ENCODE data around the gene NTM. TPM values are rescaled to one million over a fixed set of nuclear protein-coding genes. Genes with fewer than 3 reads are reported as not detected.

The NTM gene
- total RNA-seq, 1 donor: 52.2 TPM

GRCh38 chr11:131854391-131854790, 484.0 kb downstream of the NTM start:
- no peak overlapping the region for H3K4me3 ChIP-seq (ENCODE audit: low read depth, low read length)
- DNase-seq (ENCODE audit: low read depth): no peak
- TF ChIP-seq CTCF (IDR thresholded peaks at IDR 0.05; ENCODE audit: insufficient read depth, low read length): no peak

- TF ChIP-seq CTCF (IDR thresholded peaks at IDR 0.05; ENCODE audit: insufficient read depth, low read length): no peak
- peak; percentile 35 for DNase-seq (ENCODE audit: low read depth)
- no peak overlapping the region for H3K4me3 ChIP-seq (ENCODE audit: low read depth, low read length)
Observed at GRCh38 chr11:131855320-131855719, 484.9 kb downstream of the NTM start.

- no peak for TF ChIP-seq CTCF (IDR thresholded peaks at IDR 0.05; ENCODE audit: insufficient read depth, low read length)
- DNase-seq (ENCODE audit: low read depth): no peak
- H3K4me3 ChIP-seq (ENCODE audit: low read depth, low read length): no peak overlapping the region
Observed at GRCh38 chr11:131857246-131857645, 486.8 kb downstream of the NTM start.

GRCh38 chr11:131858505-131858904, 488.1 kb downstream of the NTM start:
- DNase-seq (ENCODE audit: low read depth): no peak
- no peak overlapping the region for H3K4me3 ChIP-seq (ENCODE audit: low read depth, low read length)
- TF ChIP-seq CTCF (IDR thresholded peaks at IDR 0.05; ENCODE audit: insufficient read depth, low read length): no peak

GRCh38 chr11:131859538-131860210, 489.3 kb downstream of the NTM start:
- peak; percentile 80 for DNase-seq (ENCODE audit: low read depth)
- H3K4me3 ChIP-seq (ENCODE audit: low read depth, low read length): no peak overlapping the region
- no peak for TF ChIP-seq CTCF (IDR thresholded peaks at IDR 0.05; ENCODE audit: insufficient read depth, low read length)

GRCh38 chr11:131864228-131864627, 493.8 kb downstream of the NTM start:
- no peak for TF ChIP-seq CTCF (IDR thresholded peaks at IDR 0.05; ENCODE audit: insufficient read depth, low read length)
- no peak overlapping the region for H3K4me3 ChIP-seq (ENCODE audit: low read depth, low read length)
- no peak for DNase-seq (ENCODE audit: low read depth)

GRCh38 chr11:131865860-131866259, 495.4 kb downstream of the NTM start:
- DNase-seq (ENCODE audit: low read depth): no peak
- no peak for TF ChIP-seq CTCF (IDR thresholded peaks at IDR 0.05; ENCODE audit: insufficient read depth, low read length)

More at GRCh38 chr11:131865860-131866259, 495.4 kb downstream of the NTM start:
- no peak overlapping the region for H3K4me3 ChIP-seq (ENCODE audit: low read depth, low read length)

Measured in fibroblast of the aortic adventitia (primary cell).